HEK293 (cell line): ENCODE data around the gene RHOT2.

Experiments used
- BCL6B ChIP-seq: fragments of 450-650 bp; formaldehyde crosslinking; IDR thresholded peaks from 2 replicates; pipeline ENCODE4 v1.5.1; 2017; ENCODE audit warnings: missing biosample characterization, missing genetic modification characterization
- PRDM10 ChIP-seq: fragments of 450-650 bp; formaldehyde crosslinking; IDR thresholded peaks from 2 replicates; pipeline ENCODE4 v1.5.1; 2016; ENCODE audit warnings: missing biosample characterization, missing genetic modification characterization
- REPIN1 ChIP-seq: fragments of 450-650 bp; formaldehyde crosslinking; IDR thresholded peaks from 2 replicates; pipeline ENCODE4 v1.5.1; 2017; ENCODE audit warnings: missing biosample characterization, missing genetic modification characterization, low read depth
- SCRT1 ChIP-seq: fragments of 450-650 bp; formaldehyde crosslinking; IDR thresholded peaks from 2 replicates; pipeline ENCODE4 v1.5.1; 2016; ENCODE audit warnings: missing biosample characterization, missing genetic modification characterization, borderline replicate concordance
- ZBTB26 ChIP-seq: fragments of 450-650 bp; formaldehyde crosslinking; optimal IDR thresholded peaks from 2 replicates; pipeline ENCODE3; 2016; ENCODE audit warnings: missing biosample characterization, mild to moderate bottlenecking, missing genetic modification characterization
- ZFHX2 ChIP-seq: fragments of 450-650 bp; formaldehyde crosslinking; conservative IDR thresholded peaks from 2 replicates; pipeline ENCODE4 v1.5.1; 2016; ENCODE audit warnings: missing biosample characterization, missing genetic modification characterization
- ZNF112 ChIP-seq: fragments of 450-650 bp; formaldehyde crosslinking; IDR thresholded peaks from 2 replicates; pipeline ENCODE4 v1.5.0; 2017; ENCODE audit warnings: missing biosample characterization, missing genetic modification characterization
- ZNF114 ChIP-seq: fragments of 450-650 bp; formaldehyde crosslinking; IDR thresholded peaks from 2 replicates; pipeline ENCODE4 v1.5.0; 2017; ENCODE audit warnings: missing biosample characterization, missing genetic modification characterization
- ZNF202 ChIP-seq: fragments of 450-650 bp; formaldehyde crosslinking; IDR thresholded peaks from 2 replicates; pipeline ENCODE4 v1.5.1; 2016; ENCODE audit warnings: missing biosample characterization, missing genetic modification characterization, borderline replicate concordance
- ZNF24 ChIP-seq: fragments of 450-650 bp; formaldehyde crosslinking; IDR thresholded peaks from 2 replicates; pipeline ENCODE4 v1.5.1; 2016; ENCODE audit warnings: missing biosample characterization, missing genetic modification characterization
- ZNF26 ChIP-seq: fragments of 450-650 bp; formaldehyde crosslinking; IDR thresholded peaks from 2 replicates; pipeline ENCODE4 v1.5.1; 2016; ENCODE audit warnings: missing biosample characterization, missing genetic modification characterization
- ZNF280C ChIP-seq: fragments of 450-650 bp; formaldehyde crosslinking; IDR thresholded peaks from 2 replicates; pipeline ENCODE4 v1.5.1; 2016; ENCODE audit warnings: missing biosample characterization, missing genetic modification characterization
- ZNF311 ChIP-seq: fragments of 450-650 bp; formaldehyde crosslinking; IDR thresholded peaks from 2 replicates; pipeline ENCODE4 v1.5.1; 2017; ENCODE audit warnings: missing biosample characterization, missing genetic modification characterization, borderline replicate concordance
- ZNF324 ChIP-seq: fragments of 450-650 bp; formaldehyde crosslinking; IDR thresholded peaks from 2 replicates; pipeline ENCODE4 v1.5.1; 2016; ENCODE audit warnings: missing biosample characterization, missing genetic modification characterization
- ZNF362 ChIP-seq: fragments of 450-650 bp; formaldehyde crosslinking; IDR thresholded peaks from 2 replicates; pipeline ENCODE4 v1.5.1; 2016; ENCODE audit warnings: missing biosample characterization, missing genetic modification characterization
- ZNF423 ChIP-seq: fragments of 450-650 bp; formaldehyde crosslinking; IDR thresholded peaks from 2 replicates; pipeline ENCODE4 v1.5.1; 2016; ENCODE audit warnings: missing biosample characterization, missing genetic modification characterization
- ZNF514 ChIP-seq: fragments of 450-650 bp; formaldehyde crosslinking; IDR thresholded peaks from 2 replicates; pipeline ENCODE4 v1.5.1; 2016; ENCODE audit warnings: missing biosample characterization, missing genetic modification characterization
- ZNF555 ChIP-seq: fragments of 450-650 bp; formaldehyde crosslinking; conservative IDR thresholded peaks from 2 replicates; pipeline ENCODE4 v1.5.1; 2017; ENCODE audit warnings: missing biosample characterization, mild to moderate bottlenecking, missing genetic modification characterization, inconsistent platforms
- ZNF571 ChIP-seq: fragments of 450-650 bp; formaldehyde crosslinking; IDR thresholded peaks from 2 replicates; pipeline ENCODE4 v1.5.0; 2017; ENCODE audit warnings: missing biosample characterization, missing genetic modification characterization
- ZNF621 ChIP-seq: fragments of 450-650 bp; formaldehyde crosslinking; IDR thresholded peaks from 2 replicates; pipeline ENCODE4 v1.5.1; 2017; ENCODE audit warnings: missing biosample characterization, missing genetic modification characterization
- ZNF629 ChIP-seq: fragments of 450-650 bp; formaldehyde crosslinking; IDR thresholded peaks from 2 replicates; pipeline ENCODE4 v1.5.1; 2017; ENCODE audit warnings: missing biosample characterization, missing genetic modification characterization
- ZNF639 ChIP-seq: fragments of 450-650 bp; formaldehyde crosslinking; IDR thresholded peaks from 2 replicates; pipeline ENCODE4 v1.5.1; 2016; ENCODE audit warnings: missing biosample characterization, missing genetic modification characterization
- ZNF791 ChIP-seq: fragments of 450-650 bp; formaldehyde crosslinking; IDR thresholded peaks from 2 replicates; pipeline ENCODE4 v1.5.1; 2016; ENCODE audit warnings: missing biosample characterization, missing genetic modification characterization
- ZNF792 ChIP-seq: fragments of 450-650 bp; formaldehyde crosslinking; IDR thresholded peaks from 2 replicates; pipeline ENCODE4 v1.5.1; 2016; ENCODE audit warnings: missing biosample characterization, missing genetic modification characterization
- ZSCAN16 ChIP-seq: fragments of 450-650 bp; formaldehyde crosslinking; IDR thresholded peaks from 2 replicates; pipeline ENCODE4 v1.5.1; 2016; ENCODE audit warnings: missing biosample characterization, missing genetic modification characterization
- ZSCAN23 ChIP-seq: fragments of 450-650 bp; formaldehyde crosslinking; IDR thresholded peaks from 2 replicates; pipeline ENCODE4 v1.5.1; 2016; ENCODE audit warnings: missing biosample characterization, missing genetic modification characterization
- ZXDB ChIP-seq: fragments of 450-650 bp; formaldehyde crosslinking; IDR thresholded peaks from 2 replicates; pipeline ENCODE4 v1.5.1; 2016; ENCODE audit warnings: missing biosample characterization, missing genetic modification characterization

The RHOT2 gene

GRCh38 chr16:679814-680624, 12.1 kb downstream of the RHOT2 start, which contains the start of gene STUB1 (continued):
- TF ChIP-seq ZNF280C (no peak), ZXDB (tag by site-specific recombination) (peak; percentile 49), ZSCAN16 (tag by site-specific recombination) (no peak), REPIN1 (tag by site-specific recombination) (no peak), ZNF792 (no peak), ZNF514 (tag by site-specific recombination) (no peak), ZNF311 (tag by site-specific recombination) (no peak), ZNF639 (tag by site-specific recombination) (no peak), ZNF621 (no peak), ZFHX2 (peak; percentile 89), ZNF114 (tag by site-specific recombination) (no peak), ZNF24 (tag by site-specific recombination) (no peak), ZBTB26 (peak; percentile 93), ZNF26 (no peak), ZNF324 (tag by site-specific recombination) (peak; percentile 71; the same call in 1 of the 2 replicates), ZNF423 (tag by site-specific recombination) (no peak), ZNF112 (no peak), BCL6B (tag by site-specific recombination) (no peak), ZNF791 (no peak), ZNF555 (tag by site-specific recombination) (no peak), SCRT1 (tag by site-specific recombination) (no peak), PRDM10 (tag by site-specific recombination) (peak; percentile 96), ZNF362 (tag by site-specific recombination) (no peak), ZSCAN23 (tag by site-specific recombination) (peak; percentile 30; the same call in 1 of the 2 replicates), ZNF629 (tag by site-specific recombination) (no peak), ZNF202 (tag by site-specific recombination) (no peak), ZNF571 (no peak)
